HepG2 (cell line): ENCODE results near the gene FAM20C.
"Not testable (repeated sequence)": the region's sequence is repeated elsewhere in the genome, so short reads cannot be mapped to it uniquely, and the experiment has no call there.

Experiments used
- HNRNPH1 ChIP-seq: fragments of 200-400 bp; formaldehyde crosslinking; optimal IDR thresholded peaks from 2 replicates; pipeline ENCODE3; 2017; ENCODE audit warnings: mild to moderate bottlenecking, low read depth, low read length
- KLF16 ChIP-seq, 2 experiments: sonication (generic) in 1 of 2; formaldehyde crosslinking in 1 of 2; IDR thresholded peaks; 2 replicates each; pipeline versions ENCODE4 v1.6.1 to v1.8.0; 2016 to 2023; ENCODE audit warnings: missing genetic modification reagents in 2 of 2, missing compliant biosample characterization in 1 of 2
- NR3C1 ChIP-seq: sonication (generic); formaldehyde crosslinking; IDR thresholded peaks from 2 replicates; pipeline ENCODE4 v1.4.0; 2020; ENCODE audit warnings: missing genetic modification reagents
- TF ChIP-seq, protein P1 (sequence below): sonication (generic); formaldehyde crosslinking; IDR thresholded peaks from 2 replicates; pipeline ENCODE4 v1.8.1; 2023; ENCODE audit warnings: mild to moderate bottlenecking, inconsistent platforms, moderate library complexity, missing genetic modification reagents, borderline replicate concordance
- TF ChIP-seq, protein P2 (sequence below): sonication (generic); formaldehyde crosslinking; IDR thresholded peaks from 2 replicates; pipeline ENCODE4 v1.5.0; 2020; ENCODE audit warnings: mild to moderate bottlenecking, missing genetic modification reagents, moderate library complexity
- TF ChIP-seq, protein P3 (sequence below): sonication (generic); formaldehyde crosslinking; IDR thresholded peaks from 2 replicates; pipeline ENCODE4 v1.4.0; 2020; ENCODE audit warnings: missing genetic modification reagents, borderline replicate concordance
- TF ChIP-seq, protein P4 (sequence below): sonication (generic); formaldehyde crosslinking; IDR thresholded peaks from 2 replicates; pipeline ENCODE4 v1.5.0; 2020; ENCODE audit warnings: missing genetic modification reagents

DNA sequence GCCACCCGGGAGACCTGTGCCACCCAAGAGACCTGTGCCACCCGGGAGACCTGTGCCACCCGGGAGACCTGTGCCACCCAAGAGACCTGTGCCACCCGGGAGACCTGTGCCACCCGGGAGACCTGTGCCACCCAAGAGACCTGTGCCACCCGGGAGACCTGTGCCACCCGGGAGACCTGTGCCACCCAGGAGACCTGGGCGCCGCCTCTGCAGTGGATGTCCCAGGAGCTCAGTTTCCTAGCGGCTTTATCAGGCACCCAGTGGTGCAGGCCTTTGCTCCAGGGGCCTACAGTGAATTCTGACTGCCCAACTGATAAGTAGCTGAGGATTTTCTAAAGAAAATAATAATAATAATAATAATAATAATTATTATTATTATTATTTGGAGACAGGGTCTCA is 51.2 kb downstream of the FAM20C start:
- TF ChIP-seq, protein P1, sequence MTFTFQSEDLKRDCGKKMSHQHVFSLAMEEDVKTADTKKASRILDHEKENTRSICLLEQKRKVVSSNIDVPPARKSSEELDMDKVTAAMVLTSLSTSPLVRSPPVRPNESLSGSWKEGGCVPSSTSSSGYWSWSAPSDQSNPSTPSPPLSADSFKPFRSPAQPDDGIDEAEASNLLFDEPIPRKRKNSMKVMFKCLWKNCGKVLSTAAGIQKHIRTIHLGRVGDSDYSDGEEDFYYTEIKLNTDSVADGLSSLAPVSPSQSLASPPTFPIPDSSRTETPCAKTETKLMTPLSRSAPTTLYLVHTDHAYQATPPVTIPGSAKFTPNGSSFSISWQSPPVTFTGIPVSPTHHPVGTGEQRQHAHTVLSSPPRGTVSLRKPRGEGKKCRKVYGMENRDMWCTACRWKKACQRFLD (CRISPR knock-in tag), result not testable (repeated sequence)
- TF ChIP-seq KLF16 (CRISPR knock-in tag; IDR thresholded peaks at IDR 0.05); NR3C1; HNRNPH1: not testable (repeated sequence)
- TF ChIP-seq, protein P2, sequence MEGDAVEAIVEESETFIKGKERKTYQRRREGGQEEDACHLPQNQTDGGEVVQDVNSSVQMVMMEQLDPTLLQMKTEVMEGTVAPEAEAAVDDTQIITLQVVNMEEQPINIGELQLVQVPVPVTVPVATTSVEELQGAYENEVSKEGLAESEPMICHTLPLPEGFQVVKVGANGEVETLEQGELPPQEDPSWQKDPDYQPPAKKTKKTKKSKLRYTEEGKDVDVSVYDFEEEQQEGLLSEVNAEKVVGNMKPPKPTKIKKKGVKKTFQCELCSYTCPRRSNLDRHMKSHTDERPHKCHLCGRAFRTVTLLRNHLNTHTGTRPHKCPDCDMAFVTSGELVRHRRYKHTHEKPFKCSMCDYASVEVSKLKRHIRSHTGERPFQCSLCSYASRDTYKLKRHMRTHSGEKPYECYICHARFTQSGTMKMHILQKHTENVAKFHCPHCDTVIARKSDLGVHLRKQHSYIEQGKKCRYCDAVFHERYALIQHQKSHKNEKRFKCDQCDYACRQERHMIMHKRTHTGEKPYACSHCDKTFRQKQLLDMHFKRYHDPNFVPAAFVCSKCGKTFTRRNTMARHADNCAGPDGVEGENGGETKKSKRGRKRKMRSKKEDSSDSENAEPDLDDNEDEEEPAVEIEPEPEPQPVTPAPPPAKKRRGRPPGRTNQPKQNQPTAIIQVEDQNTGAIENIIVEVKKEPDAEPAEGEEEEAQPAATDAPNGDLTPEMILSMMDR (CRISPR knock-in tag), result not testable (repeated sequence)
- TF ChIP-seq, protein P3, sequence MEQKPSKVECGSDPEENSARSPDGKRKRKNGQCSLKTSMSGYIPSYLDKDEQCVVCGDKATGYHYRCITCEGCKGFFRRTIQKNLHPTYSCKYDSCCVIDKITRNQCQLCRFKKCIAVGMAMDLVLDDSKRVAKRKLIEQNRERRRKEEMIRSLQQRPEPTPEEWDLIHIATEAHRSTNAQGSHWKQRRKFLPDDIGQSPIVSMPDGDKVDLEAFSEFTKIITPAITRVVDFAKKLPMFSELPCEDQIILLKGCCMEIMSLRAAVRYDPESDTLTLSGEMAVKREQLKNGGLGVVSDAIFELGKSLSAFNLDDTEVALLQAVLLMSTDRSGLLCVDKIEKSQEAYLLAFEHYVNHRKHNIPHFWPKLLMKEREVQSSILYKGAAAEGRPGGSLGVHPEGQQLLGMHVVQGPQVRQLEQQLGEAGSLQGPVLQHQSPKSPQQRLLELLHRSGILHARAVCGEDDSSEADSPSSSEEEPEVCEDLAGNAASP (CRISPR knock-in tag), result not testable (repeated sequence)
- TF ChIP-seq, protein P4, sequence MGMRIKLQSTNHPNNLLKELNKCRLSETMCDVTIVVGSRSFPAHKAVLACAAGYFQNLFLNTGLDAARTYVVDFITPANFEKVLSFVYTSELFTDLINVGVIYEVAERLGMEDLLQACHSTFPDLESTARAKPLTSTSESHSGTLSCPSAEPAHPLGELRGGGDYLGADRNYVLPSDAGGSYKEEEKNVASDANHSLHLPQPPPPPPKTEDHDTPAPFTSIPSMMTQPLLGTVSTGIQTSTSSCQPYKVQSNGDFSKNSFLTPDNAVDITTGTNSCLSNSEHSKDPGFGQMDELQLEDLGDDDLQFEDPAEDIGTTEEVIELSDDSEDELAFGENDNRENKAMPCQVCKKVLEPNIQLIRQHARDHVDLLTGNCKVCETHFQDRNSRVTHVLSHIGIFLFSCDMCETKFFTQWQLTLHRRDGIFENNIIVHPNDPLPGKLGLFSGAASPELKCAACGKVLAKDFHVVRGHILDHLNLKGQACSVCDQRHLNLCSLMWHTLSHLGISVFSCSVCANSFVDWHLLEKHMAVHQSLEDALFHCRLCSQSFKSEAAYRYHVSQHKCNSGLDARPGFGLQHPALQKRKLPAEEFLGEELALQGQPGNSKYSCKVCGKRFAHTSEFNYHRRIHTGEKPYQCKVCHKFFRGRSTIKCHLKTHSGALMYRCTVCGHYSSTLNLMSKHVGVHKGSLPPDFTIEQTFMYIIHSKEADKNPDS (CRISPR knock-in tag), result not testable (repeated sequence)
